Breast epithelium (tissue), 3 donors: Measurements from ENCODE around the gene TMEM17.

Experiments
- CTCF ChIP-seq, 3 donors: fragments of 450-650 bp; IDR thresholded peaks; one replicate each; pipeline ENCODE4 v1.5.1; 2016 to 2017; ENCODE audit warnings: antibody characterized with exemption in 3 of 3, mild to moderate bottlenecking in 3 of 3, moderate library complexity in 3 of 3
- POLR2AphosphoS5 ChIP-seq, 3 donors: sonication (generic); formaldehyde crosslinking; IDR thresholded peaks; one replicate each; pipeline ENCODE4 v1.6.1; 2017; ENCODE audit warnings: antibody characterized with exemption in 3 of 3

GRCh38 chr2:62459672-62460071 lies 46.3 kb downstream of the TMEM17 start:
- no peak for TF ChIP-seq CTCF (IDR thresholded peaks at IDR 0.05)
- no peak for TF ChIP-seq POLR2AphosphoS5 (IDR thresholded peaks at IDR 0.05)
